GM18517 (cell line): ENCODE results near the gene GLIS1.
"Not testable (repeated sequence)": the region's sequence is repeated elsewhere in the genome, so short reads cannot be mapped to it uniquely, and the experiment has no call there.

ENCODE experiments used
- ATAC-seq: cut with Tn5 transposase; IDR thresholded peaks from one replicate; pipeline ENCODE4 v1.9.1; 2021; ENCODE audit warnings: mild to moderate bottlenecking, moderate library complexity; ENCODE audit not compliant: unreplicated experiment

GLIS1 gene

DNA sequence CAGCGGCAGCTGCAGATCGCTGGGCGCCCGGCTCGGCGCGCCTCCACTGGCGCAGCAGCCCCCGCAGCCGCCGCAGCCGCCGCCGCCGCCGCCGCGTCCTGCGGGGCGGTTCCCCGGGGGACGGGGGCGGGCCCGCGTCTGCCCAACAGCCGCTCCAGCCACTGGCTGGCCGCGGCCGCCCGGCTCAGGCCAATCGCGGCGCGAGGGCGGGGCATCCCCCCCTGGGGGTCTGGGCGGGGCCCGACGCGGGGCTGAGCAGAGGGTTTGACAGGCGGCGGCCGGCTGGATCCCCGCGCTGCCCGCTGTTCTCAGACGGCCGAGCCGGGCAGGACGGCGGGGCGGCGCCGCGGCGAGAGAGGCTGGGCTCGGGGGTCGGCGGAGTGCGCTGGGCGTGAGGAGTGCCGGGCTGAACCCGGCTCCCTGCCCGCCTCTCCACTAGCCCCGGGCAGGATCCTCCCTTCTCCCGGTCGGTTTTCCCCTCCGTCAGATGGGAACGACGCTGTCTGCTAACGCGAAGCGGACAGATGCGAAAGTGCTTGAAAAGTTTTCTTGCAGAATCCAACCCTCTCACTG, at the start of gene GLIS1:
GLIS1 (minus strand) TSS at position 56 of the 573 bp plus-strand sequence. CDS start 1,100 bp downstream, outside the sequence.
- peak; percentile 82 for ATAC-seq

DNA sequence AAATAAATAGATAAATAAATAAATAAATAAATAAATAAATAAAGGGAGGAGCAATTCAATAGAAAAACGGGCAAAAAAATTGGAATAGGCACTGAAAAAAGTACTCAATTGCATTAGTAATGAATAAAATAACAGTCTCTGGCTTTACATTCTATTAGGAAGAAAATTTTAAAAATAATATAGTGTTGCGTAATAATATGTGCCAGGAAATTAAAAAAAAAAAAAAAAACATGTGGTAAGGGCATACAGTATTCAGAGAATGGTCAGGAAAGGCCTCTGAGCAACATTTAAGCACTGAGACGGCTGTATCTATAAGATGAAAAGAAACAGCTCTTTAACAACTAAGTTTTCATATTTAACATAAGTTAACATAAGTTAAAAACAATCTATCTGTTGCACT, 48.7 kb upstream of the GLIS1 start:
- ATAC-seq = no peak

DNA sequence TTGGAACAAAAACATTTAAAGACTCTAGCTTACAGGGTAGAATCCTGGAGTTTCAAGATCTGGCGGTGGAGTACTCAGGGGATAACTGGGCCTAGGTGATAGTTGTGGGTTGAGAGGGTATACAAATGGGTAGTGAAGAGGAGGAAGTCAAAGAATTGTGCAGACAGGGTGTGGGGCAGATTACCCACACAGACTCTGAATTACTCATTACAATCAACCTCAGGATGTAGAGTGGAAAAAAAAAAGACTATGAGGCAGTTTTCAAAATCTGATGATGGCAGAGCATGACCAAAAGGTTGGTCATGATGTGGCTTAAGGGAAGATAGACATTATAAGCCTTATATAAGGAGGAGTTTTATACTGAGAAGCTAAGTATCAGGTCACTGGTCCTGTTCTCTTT, 44.1 kb upstream of the GLIS1 start:
- no peak for ATAC-seq

DNA sequence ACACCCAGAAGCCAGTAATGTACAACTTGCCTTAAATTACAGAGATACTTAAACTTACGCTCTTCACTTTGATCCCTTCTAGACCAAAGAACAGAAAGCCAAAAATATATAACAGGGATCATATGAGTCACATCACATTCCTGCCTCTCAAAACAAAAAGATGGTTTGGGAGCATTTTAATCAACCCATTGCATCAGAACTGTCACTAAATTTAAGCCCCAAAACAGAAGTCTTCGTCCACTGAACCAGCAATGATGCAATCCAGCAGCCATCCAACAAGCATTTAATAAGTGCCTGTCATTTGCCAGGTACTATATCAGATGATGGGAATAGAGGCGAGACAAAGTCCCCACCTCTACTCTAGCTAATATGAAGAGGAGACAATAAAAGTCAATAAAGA, 42.7 kb upstream of the GLIS1 start:
- no peak for ATAC-seq

DNA sequence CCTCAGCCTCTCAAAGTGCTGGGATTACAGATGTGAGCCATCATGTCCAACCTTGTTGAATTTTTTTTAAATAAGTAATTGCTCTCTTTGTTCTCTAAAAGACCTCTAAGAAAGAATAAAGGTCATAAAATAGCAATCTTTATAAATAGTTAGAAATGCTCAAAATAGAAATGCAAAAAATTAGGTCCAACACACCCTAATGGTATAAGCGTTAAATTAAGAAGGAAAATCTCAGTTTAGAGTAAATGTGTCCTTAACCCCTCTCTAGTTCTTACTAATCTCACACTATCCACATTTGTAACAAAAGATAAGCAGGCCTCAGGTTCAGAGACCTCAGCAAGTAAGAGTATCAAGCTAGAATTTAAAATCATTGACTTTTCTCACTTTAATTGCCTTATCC, 38.3 kb upstream of the GLIS1 start:
- no peak for ATAC-seq

DNA sequence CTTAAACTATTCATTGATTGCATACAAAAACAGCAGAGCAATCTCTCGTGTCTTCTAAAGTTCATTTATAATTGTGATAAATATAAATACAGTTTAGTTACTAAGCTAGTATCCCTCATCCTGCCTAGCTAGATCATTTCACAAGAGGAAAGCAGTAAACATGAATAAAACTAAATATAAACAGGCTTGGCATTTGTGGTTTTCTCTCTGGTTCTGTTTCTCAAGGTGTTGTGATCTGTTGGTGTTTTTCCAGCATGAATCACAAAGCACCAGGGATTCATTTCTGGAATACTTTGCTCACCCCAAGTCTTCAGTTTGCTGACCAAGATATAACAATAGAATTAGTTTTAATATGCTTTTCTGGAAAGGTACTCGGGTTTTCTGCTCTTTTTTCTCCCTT, 32.7 kb upstream of the GLIS1 start:
- no peak for ATAC-seq

DNA sequence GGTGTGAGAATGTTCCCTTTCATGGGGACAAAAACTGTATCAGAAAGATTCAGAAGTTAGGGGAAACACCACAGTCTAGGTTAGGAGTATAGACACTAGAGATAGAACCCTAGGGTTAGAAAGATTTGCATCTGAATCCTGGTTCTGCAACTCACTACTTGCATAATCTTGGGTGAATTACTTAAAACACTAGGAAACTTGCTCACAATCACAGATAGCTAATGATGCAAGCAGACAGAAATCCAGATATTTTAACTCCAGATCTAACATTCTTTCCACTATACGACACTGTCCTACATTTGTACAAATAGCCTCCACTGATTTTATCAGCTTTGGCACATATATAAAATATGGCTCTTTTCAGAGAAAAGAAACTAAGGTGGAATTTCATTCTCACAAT, 30.8 kb upstream of the GLIS1 start:
- ATAC-seq = no peak

DNA sequence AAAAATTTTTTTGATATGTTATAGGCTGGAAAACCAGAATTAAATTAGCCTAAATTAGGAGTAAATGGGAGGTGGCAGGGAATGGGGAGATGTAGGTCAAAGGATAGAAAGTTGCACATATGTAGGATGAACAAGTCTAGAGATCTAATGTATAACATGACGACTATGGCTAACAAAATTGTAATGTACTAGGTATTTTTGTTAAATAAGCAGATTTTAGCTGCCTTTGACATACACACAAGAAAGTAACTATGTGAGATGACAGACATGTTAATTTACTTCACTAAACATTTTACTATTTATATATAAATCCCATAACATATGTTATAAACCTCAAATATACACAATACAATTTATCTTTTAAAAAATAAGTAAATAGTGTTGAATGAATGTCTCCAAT, 30.2 kb upstream of the GLIS1 start:
- no peak for ATAC-seq

DNA sequence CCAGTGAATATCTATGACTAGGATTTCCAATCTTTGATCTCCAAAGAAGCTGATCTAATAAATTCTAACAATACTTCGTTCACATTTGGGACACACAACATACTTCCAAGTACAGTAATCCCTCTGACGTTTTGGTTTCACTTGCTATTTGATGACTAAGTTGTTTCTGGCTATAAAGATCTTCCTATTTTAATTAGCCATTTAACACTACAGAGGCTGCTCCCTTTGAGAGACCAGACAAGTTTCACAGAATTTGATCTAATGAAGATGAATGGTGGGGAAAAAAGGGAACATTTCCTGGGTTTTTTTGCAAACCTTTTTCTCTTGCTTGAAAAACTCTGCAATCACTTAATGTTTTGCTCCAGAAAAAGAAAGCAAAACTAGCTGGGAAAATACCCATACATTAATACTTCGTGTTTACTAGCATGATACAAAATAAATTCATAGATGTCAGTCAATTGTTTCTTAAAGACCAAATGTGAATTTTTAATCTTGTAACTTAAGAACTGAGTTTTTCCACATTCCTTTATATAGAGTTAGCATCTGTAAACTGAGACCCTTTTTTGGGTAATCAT, 28.0 kb upstream of the GLIS1 start:
- ATAC-seq = no peak

DNA sequence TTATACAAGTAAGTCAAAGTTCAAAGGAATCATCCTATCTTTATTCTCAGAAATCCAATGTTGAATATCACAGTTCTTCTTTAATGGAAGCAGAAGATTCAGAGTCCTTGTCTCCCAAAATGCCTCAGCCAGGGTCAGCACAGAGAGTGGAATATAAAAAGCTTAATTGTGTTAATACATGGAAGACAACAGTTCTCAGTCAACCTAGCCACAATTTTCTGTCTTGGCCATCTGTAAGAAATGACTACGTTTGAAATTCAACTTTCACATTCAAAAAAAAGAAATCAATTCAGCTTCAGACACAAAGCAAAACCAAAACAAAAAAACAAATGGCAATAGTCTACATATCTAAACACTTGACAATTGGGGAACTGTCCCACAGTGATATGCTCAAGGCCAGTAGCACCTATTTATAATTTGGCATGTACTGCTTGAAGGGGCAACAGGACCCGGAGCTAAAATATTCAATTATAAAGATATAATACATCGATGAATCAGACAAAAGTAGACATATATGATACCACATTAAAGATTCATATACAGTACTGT, 27.3 kb upstream of the GLIS1 start:
- no peak for ATAC-seq

DNA sequence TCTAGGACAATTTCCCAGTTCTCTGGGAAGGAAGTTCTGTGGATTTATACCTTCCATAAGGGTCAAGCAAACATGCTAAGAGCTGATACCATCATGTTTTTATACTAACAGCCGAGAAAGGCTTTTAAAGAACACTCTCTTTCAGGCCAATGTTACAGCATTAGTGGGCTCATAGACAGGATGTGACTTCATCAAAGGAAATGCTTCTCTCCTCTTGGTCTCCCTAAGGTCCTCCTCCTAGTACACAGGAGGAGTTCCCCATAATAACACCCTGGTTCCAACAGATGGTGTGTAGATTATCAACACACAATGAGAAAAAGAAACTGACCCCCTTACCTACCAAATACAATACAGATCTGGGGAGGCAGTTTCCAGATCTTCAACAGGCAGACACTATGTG, 26.7 kb upstream of the GLIS1 start:
- no peak for ATAC-seq

DNA sequence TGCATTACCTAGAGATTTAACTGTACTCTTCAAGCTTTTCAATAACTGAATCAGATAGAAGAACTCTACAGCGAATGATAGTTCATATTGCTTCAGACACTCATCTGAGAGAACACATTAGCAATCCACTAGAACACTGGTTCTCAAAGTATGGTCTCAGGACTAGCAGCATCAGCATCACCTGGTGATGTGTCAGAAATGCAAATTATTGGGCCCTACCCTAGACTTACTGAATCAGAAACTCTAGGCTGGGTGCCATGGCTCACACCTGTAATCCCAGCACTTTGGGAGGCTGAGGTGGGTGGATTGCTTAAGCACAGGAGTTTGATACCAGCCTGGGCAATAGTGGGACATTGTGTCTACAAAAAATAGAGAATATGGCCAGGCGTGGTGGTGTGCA, 24.9 kb upstream of the GLIS1 start:
- ATAC-seq = no peak

DNA sequence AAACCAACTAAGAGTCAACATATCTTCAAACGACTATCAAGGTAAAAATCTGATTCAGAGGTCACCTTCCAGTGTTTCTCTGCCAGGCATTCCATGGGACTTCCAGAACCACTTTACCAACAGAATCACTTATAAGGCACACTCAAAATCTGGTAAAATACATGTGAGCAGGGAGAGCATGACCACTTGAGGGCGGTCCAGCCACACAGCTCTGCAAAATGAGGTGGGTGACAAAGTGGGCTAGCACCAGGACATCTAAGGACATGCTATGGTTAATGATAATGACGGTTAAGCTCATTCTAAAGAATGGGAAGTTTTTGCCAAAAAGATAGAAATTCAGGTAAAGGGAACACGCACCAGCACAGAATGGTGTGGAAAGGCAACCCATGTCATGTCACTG, 24.5 kb upstream of the GLIS1 start:
- no peak for ATAC-seq

DNA sequence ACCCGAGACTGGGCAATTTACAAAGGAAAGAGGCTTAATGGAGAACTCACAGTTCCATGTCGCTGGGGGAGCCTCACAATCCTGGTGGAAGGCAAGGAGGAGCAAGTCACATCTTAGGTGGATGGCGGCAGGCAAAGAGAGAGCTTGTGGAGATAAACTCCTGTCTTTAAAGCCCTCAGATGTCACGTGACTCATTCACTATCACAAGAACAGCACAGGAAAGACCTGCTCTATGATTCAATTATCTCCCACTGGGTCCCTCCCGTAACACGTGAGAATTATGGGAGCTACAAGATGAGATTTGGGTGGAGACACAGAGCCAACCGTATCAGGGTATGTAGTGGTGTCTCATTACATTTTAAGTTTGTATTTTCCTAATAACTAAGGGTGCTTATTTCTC, 21.5 kb upstream of the GLIS1 start:
- ATAC-seq = not testable (repeated sequence)

DNA sequence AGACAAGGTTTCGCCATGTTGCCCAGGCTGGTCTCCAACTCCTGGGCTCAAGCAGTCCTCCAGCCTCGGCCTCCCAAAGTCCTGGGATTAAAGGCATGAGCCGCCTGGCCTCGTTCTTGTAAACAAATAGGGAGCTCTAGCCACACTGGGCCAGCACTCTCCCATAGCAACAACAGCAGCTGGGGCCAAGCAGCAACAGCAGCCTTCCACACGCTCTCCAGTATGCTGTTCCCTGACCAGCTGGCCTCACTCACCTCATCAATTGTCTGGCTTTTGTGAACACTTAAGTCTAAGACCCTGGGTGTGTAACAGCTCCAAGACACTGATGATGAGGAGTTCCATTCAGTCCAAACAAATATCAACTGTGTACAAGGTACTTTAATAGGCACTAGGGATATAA, 16.9 kb upstream of the GLIS1 start:
- ATAC-seq = no peak

DNA sequence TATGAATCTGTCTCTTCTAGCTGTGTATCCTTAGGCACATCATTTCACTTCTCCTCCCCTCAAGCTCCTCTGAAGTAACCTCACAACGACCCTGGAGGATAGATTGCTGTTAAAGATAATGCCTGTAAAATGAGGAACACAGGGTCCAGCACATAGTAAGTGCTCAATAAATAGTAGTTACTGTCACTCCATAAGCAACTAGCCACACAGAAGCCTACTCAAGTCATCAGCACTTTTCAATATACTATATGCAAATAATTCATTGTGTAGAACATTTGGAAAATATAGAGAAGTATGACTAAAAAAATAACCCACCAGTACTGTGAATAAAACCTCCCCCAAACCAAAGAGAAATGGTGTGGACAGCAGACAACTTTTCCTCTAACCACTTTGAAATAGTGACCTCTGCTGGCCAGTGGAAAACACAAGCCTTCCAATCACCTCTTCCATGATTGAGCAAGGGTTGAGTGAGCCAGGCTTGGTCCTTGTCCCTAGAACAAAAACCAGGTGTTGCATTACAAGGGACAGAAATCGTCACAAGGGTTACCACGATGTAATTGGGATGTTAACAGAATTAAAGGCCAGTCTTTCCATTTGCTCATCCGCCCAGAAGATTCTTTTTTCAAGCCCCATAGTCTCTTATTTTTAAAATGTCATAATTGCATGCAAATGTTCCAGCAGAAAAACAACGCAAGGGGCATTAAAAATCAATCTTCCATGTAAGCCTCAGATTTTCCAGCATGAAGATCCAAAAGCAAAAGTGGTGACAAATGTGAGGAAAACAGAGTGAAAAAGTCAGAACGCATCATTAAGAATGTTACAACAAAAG, 15.7 kb upstream of the GLIS1 start:
- no peak for ATAC-seq

DNA sequence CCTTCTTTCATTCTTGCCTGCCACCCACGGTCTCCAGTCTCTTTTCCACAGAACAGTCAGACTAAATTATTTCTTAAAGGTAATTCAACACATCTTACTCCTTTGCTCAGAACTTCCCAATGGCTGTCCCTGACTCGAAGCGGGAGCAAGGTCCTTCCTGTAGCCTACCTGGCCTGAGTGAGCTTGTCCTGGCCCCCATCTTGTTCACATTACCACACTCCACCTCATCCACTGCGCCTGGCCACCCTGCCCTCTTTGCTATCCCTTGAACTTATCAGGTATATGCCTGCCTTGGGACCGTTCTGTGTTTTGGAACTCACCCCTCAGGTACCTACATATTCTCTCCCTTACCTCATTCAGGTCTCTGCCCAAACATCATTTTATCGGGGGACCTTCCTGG, 13.3 kb upstream of the GLIS1 start:
- no peak for ATAC-seq

DNA sequence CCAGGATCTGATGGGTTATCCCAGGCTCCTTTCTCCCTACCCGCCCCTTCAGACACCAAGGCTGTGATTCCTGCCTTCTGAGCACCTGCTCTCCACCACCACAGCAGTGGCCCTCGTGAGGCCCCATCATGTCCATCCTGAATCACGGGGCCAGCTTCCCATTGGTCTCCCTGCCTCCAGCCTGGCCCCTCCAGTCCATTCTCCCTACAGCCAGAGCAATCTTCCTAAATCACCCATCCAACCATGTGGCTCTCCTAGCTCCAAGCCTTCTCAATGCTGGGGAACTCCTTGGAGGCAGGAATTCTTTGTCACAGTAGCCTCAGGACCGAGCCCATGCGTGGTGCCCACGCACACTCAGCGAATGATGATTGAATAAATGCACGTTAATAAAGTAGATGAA, 8.9 kb upstream of the GLIS1 start:
- ATAC-seq = no peak

DNA sequence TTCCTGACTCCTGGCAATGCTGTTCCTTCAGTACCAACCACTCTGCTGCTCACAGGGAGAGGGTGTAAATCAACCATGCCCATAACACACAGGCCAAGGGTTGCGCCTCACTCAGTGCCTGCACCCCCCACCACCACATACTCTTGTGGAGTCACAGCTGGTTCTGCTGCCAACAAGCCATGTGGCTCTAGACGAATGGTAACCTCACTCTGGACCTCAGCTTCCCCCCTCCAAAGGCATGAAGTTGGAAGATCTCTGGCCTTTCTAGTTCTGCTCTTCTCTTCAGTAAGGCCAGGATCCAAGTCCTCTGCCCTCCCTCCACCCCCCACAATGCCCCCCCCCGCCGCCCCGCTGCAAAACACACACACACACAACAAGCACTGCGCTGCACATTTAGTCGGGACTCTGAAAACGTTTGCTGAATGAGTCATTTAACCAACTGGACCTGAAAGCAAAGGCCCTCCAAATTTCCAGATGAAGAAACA, 1.7 kb upstream of the GLIS1 start:
- ATAC-seq = no peak

DNA sequence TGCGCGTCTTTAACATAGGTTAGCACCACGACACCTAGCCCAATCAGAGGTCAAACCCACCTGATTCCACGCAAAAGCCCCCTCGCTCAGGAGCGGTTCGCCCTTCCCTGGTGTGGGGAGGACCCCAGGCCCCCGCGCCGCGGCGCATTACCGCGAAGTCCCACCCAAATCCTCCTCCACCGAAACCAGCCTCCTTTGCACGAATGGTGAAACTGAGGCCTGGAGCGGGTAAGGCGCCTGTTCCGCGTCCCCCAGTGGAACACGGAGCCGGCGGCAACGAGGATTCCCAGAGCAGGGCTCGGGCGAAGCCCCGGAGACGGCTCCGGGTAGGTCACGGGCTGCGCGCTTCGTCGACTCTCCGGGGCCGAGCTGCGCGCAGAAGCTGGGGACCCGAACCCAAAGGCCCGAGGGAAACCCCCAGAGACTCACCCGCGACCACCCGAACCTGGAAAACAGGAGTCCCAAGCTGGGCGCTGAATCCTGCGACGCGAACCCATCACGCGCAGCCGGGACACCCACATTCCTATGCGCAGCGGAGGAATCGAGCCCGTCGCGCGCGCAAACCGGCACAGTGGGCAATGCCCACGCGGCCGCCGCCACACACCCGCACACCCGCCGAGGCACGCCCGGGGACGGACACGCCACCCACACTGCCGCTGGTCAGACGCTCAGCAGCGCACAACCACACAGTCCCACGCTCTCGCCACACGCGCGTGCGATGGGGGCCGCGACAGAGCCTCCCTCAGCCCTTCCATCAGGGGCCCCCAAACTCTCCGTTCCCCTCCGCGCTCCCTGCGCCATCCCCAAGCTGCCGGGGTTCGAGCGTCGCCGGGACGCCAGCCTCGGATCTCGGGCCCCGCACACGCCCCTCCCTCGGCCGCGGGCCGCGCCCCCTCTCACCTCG, 507 bp downstream of the GLIS1 start:
- no peak for ATAC-seq

DNA sequence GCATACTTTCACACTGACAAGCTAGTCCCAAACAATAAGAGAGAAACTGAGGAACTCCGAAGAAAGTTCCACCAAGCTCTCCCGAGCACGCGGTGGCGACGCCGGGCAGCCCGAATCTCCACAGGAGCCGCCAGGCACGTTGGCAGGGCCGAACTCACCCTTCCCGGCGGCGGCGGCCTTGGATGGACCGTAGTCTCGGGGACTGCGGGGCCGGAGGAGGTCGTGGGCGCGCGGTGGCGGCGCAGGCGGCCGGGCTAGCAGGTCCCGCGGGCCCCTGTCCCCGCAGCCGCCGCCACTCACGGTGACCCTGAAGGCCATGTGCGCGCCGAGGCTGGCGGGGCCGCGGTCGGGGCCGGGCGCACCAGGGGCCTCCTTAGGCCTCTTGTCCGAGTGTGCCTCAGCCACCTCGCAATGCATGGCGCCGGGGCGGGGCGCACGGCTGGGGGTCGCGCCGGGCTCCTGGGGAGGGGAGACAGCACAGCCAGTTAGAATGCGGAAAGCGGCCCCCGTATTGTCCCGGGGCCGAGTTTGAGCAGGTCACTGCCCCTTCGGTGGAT, 1.2 kb downstream of the GLIS1 start:
- no peak for ATAC-seq
